ENCODE data around the gene MEIOSIN. TPM values are rescaled to one million over a fixed set of nuclear protein-coding genes. Genes with fewer than 3 reads are reported as not detected.

Gene MEIOSIN
- total and polyA plus RNA-seq, 2 donors (not counting 1 experiment from before 2014, with no cell fraction given), result not detected

DNA sequence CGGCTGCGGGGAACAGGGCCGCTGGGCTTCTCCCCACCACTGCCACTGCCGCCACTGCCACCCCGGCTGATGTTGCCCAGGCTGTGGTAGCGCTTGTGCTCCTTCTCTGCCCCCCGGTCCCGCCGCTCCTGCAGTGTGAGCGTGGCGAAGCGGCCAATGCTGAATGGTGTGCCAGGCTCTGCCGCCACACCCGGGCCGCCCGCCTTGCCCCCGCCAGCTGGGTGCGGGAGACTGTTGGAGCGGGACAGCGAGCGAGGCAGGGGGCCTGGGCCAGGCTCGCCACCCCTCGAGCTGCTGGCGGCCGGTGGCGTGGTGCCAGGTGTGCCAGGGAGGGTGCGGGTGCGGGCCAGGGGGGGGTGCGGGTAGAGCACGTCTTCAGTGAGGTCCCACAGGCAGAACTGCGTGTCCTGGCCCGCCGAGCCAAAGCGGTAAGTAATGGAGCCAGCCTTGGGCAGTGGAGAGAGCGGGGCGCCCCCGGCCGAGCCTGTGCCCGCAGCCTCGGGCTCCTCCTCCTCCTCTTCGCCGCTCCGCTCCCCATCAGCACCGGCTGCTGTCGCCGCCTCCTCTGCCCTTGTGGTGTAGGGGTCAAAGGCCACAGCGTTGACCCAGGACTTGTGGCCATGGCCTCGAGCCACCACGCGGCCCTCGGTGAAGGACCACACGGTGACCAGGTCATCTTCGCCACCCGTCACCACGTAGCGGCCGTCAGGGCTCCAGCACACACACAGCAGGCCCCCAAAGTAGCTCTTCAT lies 52.7 kb downstream of the MEIOSIN start:
- Mint-ChIP-seq H3K4me1 (peaks cover 6% of the 10 kb centered on the region), H3K27ac (no peak overlapping the region), H3K4me3 (no peak overlapping the region), H3K27me3 (no peaks in the 10 kb centered on the region), H3K9me3 (ENCODE audit: insufficient read depth) (no peaks in the 10 kb centered on the region)
- Histone ChIP-seq H3K9me3 (ENCODE audit: control extremely low read depth in 1 of 3, control insufficient read depth in 2 of 3, insufficient read depth in 1 of 3, low read length in 2 of 3) (no peaks in the 10 kb centered on the region), H3K79me2 (ENCODE audit: control insufficient read depth, insufficient read depth, low read length) (peaks cover 8% of the 10 kb centered on the region), H4K20me1 (ENCODE audit: control insufficient read depth, insufficient read depth, low read length, poor library complexity, severe bottlenecking) (peaks cover 80% of the 10 kb centered on the region), H3K4me1 (ENCODE audit: control insufficient read depth in 2 of 2, insufficient read depth in 2 of 2, low read length in 2 of 2) (peaks cover 5 to 6% of the 10 kb centered on the region in 2 donors), H3K27me3 (replicated peaks in 1 of 4; ENCODE audit: control extremely low read depth in 1 of 4, control insufficient read depth in 3 of 4, insufficient read depth in 4 of 4, low read length in 3 of 4) (peaks cover 0 to 3% (median 0%) of the 10 kb centered on the region in 4 experiments), H3K9ac (ENCODE audit: low read length) (no peak overlapping the region), H3K4me3 (ENCODE audit: control extremely low read depth in 1 of 5, extremely low read depth in 1 of 5, insufficient read depth in 1 of 5, low read depth in 2 of 5, low read length in 4 of 5) (no peak overlapping the region), H3K36me3 (replicated peaks in 1 of 2; ENCODE audit: control extremely low read depth in 1 of 2, control insufficient read depth in 1 of 2, extremely low read depth in 1 of 2, insufficient read depth in 2 of 2, low read length in 1 of 2) (peaks cover 0 to 29% of the 10 kb centered on the region in 2 experiments), H3K4me2 (replicated peaks; ENCODE audit: low read depth, low read length, poor library complexity, severe bottlenecking) (no peak overlapping the region), H3K27ac (ENCODE audit: low read length in 2 of 2) (no peak overlapping the region), H2AFZ (ENCODE audit: insufficient read depth, low read depth, low read length, poor library complexity, severe bottlenecking) (no peak overlapping the region)
- WGBS (ENCODE audit: insufficient coverage), result 96% methylated on average over 47 of the region's 57 CpGs
- ChIA-PET POLR2A (no interaction called here), CTCF (interaction anchor here (1.5 kb wide), 1 partner anchor 13 kb away, joined by 5 read pairs; no protein-coding TSS in a partner anchor)
- DNase-seq, result no peak
- no peak for ATAC-seq (ENCODE audit: low read depth)
- TF ChIP-seq EZH2 (IDR thresholded peaks at IDR 0.05; ENCODE audit: borderline replicate concordance, insufficient read depth, low read depth, low read length, poor library complexity, severe bottlenecking) (no peak), CTCF (IDR thresholded peaks at IDR 0.05) (no peak)
- intact Hi-C loops (cut with micrococcal nuclease), result no loop called here

- no peak overlapping the region for H3K4me3 Mint-ChIP-seq
- ATAC-seq (ENCODE audit: low read depth) (no peak), DNase-seq (no peak)
- peaks cover 10% of the 10 kb centered on the region for H3K4me1 Mint-ChIP-seq
- no peak overlapping the region for H3K27ac Mint-ChIP-seq
- no peak overlapping the region for H3K27ac ChIP-seq (ENCODE audit: low read length in 2 of 2)
- CTCF ChIA-PET, result no interaction called here
- peaks cover 12% of the 10 kb centered on the region for H3K79me2 ChIP-seq (ENCODE audit: control insufficient read depth, insufficient read depth, low read length)
- peaks cover 0 to 29% of the 10 kb centered on the region in 2 experiments for H3K36me3 ChIP-seq (replicated peaks in 1 of 2; ENCODE audit: control extremely low read depth in 1 of 2, control insufficient read depth in 1 of 2, extremely low read depth in 1 of 2, insufficient read depth in 2 of 2, low read length in 1 of 2)
- H4K20me1 ChIP-seq (ENCODE audit: control insufficient read depth, insufficient read depth, low read length, poor library complexity, severe bottlenecking), result peaks cover 80% of the 10 kb centered on the region
- H3K9ac ChIP-seq (ENCODE audit: low read length), result no peak overlapping the region
- peaks cover 10 to 11% of the 10 kb centered on the region in 2 donors for H3K4me1 ChIP-seq (ENCODE audit: control insufficient read depth in 2 of 2, insufficient read depth in 2 of 2, low read length in 2 of 2)
- H3K4me2 ChIP-seq (replicated peaks; ENCODE audit: low read depth, low read length, poor library complexity, severe bottlenecking), result no peak overlapping the region
- H3K4me3 ChIP-seq (ENCODE audit: control extremely low read depth in 1 of 5, extremely low read depth in 1 of 5, insufficient read depth in 1 of 5, low read depth in 2 of 5, low read length in 4 of 5), result no peak overlapping the region
- POLR2A ChIA-PET, result no interaction called here
- no peaks in the 10 kb centered on the region for H3K9me3 Mint-ChIP-seq (ENCODE audit: insufficient read depth)
- TF ChIP-seq CTCF (IDR thresholded peaks at IDR 0.05), result no peak
- no peak for TF ChIP-seq EZH2 (IDR thresholded peaks at IDR 0.05; ENCODE audit: borderline replicate concordance, insufficient read depth, low read depth, low read length, poor library complexity, severe bottlenecking)
- no peak overlapping the region for H2AFZ ChIP-seq (ENCODE audit: insufficient read depth, low read depth, low read length, poor library complexity, severe bottlenecking)
- intact Hi-C loops (cut with micrococcal nuclease), result no loop called here
- H3K27me3 ChIP-seq (replicated peaks in 1 of 4; ENCODE audit: control extremely low read depth in 1 of 4, control insufficient read depth in 3 of 4, insufficient read depth in 4 of 4, low read length in 3 of 4), result peaks cover 0 to 2% (median 0%) of the 10 kb centered on the region in 4 experiments
- WGBS (ENCODE audit: insufficient coverage), result 98% methylated on average over 21 of the region's 21 CpGs
- H3K9me3 ChIP-seq (ENCODE audit: control extremely low read depth in 1 of 3, control insufficient read depth in 2 of 3, insufficient read depth in 1 of 3, low read length in 2 of 3), result no peaks in the 10 kb centered on the region
- no peaks in the 10 kb centered on the region for H3K27me3 Mint-ChIP-seq
Measured at GRCh38 chr19:45786533-45786894, 53.3 kb downstream of the MEIOSIN start.

All from B cell (primary cell).